Muscle of arm (tissue), 12 donors: ENCODE results near the gene CSH1. TPM values are rescaled to one million over a fixed set of nuclear protein-coding genes. Genes with fewer than 3 reads are reported as not detected.
"Not testable (repeated sequence)": the region's sequence is repeated elsewhere in the genome, so short reads cannot be mapped to it uniquely, and the experiment has no call there.

Experiments used
- DNase-seq: peaks from one replicate; pipeline ENCODE4 v3.0.0-alpha.2; 2013
- polyA plus RNA-seq, 12 donors: library from polyadenylated mRNA; unstranded; fragments of 120-200 nt; gene quantifications; one replicate each; pipeline ENCODE4 v1.2.1, GENCODE V29; 2013; ENCODE audit not compliant: insufficient read length in 12 of 12

The CSH1 gene
- polyA plus RNA-seq, 12 donors = 0.58 to 19.1 (median 7.0) TPM; not detected in 2

DNA sequence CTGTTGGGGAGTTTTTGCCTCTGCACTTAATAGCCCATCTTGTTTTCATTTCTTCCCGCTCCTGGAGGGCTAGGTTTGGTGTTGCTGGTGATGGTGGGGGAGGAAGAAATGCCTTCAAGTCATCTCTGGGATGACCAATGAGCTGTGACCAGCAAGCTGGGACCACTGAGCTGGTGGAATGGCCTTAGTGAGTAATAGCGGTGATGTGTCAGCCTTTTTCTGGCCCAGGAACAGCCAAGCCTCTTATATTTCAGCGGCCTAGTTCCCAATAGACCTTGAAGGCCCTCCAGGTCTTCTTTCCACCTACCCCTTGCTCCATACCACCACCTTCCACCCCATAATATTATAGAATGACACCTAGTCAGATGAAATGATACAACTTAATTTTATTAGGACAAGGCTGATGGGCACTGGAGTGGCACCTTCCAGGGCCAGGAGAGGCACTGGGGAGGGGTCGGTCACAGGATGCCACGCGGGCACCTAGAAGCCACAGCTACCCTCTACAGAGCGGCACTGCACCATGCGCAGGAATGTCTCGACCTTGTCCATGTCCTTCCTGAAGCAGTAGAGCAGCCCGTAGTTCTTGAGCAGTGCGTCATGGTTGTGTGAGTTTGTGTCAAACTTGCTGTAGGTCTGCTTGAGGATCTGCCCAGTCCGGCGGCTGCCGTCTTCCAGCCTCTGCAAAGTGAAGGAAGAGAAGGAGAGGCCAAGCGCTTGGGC, 24.6 kb downstream of the CSH1 start:
- not testable (repeated sequence) for DNase-seq

- not testable (repeated sequence) for DNase-seq
These were observed 26.1 kb downstream of the CSH1 start for GRCh38 chr17:63870292-63870665.

DNA sequence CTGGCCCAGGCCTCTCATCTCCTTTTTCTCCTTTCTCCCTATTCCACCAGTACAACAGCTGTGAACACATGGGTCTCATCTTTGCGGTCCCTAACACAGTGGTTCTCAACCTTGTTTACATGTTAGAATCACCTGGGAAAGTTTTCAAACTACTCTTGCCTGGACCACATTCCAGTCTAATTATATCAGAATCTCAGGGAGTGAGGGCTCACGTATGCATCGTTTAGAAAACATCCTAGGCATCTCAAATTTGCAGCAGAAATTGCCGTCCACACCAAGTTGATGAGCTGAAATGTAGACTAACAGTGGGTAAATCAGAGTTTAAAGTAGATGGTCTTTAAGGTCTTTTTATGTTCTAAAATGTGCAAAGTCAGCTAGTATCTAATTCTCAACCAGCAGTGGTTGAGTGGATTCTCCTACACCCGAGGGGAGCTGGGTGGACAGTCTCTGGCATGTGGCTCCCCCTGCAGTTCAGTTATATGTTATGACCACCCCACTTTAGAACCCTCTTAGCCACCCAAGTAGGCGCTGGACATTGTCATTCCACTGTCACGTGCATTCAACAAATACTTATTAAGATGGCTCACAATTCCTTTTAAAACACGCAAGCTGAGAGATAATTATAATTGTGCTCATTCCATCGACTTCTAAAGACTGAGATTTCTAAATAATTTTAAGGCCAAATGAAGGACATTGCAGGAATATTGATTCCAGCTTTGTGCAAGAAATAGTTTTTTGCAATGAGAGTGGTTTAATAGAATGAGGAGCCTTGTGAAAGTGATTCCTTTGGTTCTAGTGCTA, 26.7 kb downstream of the CSH1 start:
- not testable (repeated sequence) for DNase-seq

- not testable (repeated sequence) for DNase-seq
These were observed 29.7 kb downstream of the CSH1 start for GRCh38 chr17:63866625-63867024.

GRCh38 chr17:63859257-63859656, 37.1 kb downstream of the CSH1 start:
- no peak for DNase-seq

DNA sequence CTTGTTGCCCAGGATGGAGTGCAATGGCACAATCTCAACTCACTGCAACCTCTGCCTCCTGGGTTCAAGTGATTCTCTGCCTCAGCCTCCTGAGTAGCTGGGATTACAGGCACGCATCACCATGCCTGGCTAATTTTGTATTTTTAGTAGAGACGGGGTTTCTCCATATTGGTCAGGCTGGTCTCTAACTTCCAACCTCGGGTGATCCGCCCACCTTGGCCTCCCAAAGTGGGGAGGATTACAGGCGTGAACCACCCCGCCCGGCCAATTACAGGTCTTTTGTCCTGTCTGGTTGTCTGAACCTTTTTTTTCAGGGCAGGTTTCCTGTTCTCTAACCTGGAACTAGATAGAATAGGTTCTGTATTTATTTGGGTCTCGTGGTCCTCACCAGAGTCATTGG, 39.9 kb downstream of the CSH1 start:
- DNase-seq = not testable (repeated sequence)

GRCh38 chr17:63855185-63855584, 41.2 kb downstream of the CSH1 start:
- DNase-seq = no peak

DNA sequence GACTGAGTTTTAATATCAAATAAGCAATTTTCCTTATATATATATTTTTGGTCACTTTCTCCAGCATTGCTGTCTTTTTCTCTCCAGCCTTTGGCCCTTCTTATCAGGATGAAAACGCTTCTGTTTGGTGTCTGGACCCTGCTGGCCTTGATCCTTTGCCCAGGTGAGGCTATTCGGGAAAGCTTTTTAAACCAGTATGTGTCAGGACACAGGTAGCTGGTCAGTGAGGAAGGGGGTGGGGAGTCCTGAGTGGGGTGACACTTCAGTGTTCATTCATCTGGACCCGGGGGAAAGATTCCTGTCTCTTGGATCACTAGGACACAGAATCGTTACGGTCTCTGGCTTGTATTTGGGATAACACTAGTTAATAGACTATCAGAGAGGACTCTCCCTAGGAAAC, 41.7 kb downstream of the CSH1 start:
- no peak for DNase-seq

DNA sequence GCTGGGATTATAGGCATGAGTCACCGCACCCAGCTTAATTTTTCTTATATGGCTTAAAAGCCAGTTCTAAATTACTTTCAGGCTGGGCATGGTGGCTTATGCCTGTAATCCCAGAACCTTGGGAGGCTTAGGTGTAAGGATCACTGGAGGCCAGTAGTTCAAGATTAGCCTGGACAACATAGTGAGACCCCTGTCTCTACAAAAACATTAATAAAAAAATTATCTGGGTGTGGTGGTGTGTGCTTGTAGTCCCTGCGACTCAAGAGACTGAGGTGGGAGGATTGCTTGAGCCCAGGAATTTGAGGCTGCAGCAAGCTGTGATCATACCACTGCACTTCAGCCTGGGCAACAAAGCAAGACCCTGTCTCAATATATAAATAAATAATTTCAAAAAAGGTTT, 43.1 kb downstream of the CSH1 start:
- DNase-seq = no peak

DNA sequence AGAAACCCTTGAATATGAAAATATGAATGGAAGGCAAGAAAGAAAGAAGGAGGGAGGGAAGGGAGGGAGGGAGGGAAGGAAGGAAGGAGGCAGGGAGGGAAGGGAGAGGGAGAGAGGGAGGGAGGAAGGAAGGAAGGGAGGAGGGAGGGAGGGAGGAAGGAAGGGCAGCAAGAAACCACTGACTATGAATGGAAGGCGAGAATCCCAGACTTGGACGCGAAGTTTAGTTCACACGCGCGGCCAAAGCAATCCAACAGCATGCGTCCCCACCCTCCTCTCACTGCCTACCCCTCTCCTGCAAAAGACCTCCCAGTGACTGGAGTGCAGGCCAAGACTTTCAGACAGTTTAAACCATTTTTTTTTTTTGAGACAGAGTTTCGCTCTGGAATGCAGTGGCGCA, 46.0 kb downstream of the CSH1 start:
- no peak for DNase-seq

DNA sequence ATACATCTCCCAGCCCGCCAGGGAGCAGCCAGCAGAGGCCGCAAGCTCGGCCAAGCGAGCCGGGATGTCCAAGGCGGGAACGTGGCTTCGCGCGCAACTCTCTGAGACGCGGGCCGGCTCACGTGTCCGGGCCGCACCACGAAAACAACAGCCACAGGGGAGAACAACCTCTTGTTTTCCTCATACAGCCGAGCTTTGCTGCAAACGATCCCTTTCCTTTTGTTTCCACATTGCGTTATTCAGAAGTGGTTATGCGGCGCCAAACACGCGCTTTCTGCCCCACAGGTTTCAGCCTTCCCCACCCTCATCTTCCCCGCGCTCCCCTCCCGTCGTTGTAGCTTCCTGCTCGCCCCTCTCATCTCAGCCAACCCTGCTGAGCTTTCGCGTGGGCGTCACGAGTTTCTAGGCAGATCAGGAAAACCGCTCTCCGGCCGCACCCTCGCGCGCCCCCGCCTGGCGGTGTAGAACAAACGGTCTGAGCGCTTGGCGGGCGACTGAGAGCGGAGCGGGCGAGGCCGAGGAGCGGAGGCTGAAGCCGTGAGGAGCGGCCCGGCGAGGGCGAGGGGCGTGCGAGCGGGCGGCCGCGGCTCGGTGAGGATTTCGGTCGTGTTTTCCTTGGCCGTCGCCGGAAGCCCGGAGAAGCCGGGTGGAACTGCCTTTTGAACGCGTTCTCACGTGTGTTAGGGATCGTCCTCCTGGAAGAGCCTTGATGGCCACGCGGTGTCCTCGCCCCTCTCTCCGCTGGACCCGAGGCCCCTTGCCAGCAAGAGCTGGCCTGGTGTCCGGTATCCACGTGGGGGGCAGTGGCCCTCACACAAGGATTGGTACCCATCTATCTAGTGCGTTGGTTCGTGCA, 47.3 kb downstream of the CSH1 start:
- peak; percentile 91 for DNase-seq

DNA sequence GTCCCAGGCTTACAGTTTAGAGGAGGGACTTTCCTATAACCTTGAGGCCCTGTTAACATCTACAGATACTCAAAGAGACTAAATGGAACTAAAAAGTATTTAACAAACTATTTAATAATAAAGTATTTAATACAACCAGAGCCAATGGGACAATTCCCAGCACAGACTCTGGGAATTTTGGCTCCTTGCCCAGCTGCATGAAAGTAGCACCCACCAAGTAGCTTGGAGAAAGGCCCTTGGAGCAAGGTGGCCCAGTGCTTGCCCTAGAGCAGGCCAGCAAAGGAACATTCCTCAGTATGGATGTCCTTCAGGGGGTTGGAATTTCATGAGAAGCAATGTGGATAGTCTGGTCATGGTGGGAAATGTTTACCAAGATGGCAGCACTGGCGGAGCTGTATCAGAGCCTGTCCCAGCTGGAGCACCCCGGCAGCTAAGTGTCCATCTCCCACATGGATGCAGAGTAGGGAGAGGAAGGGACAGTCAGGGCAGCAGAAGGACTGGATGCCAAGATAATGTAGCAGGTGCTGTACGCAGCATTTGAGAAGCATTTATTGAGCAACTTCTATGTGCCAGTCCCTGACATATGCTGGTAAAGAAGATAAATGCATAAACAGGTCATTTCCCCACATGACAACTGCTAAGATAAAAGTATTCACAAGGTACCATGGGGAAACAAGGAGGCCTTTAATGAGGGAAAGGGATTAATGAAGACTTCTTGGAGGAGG, 48.7 kb downstream of the CSH1 start:
- no peak for DNase-seq

GRCh38 chr17:63845509-63845908, 50.9 kb downstream of the CSH1 start:
- DNase-seq = no peak

Other genes with a start within 250 kb of the CSH1 start
- gene LIMD2, start 196.4 kb downstream of the CSH1 start, polyA plus RNA-seq = 10 to 100 TPM in 3 of 12 donors, 1 to 10 TPM in 8, not detected in 1; 4.6 to 30.1 (median 7.8) TPM
- gene STRADA, start 154.8 kb downstream of the CSH1 start, polyA plus RNA-seq = 10 to 100 TPM in 11 of 12 donors, not detected in 1; 19.0 to 60.5 (median 27.1) TPM
- 10 to 100 TPM in 11 of 12 donors, not detected in 1; 43.8 to 73.2 (median 59.4) TPM for gene CCDC47, start 123.0 kb downstream of the CSH1 start, polyA plus RNA-seq
- 100 to 1,000 TPM in 9 of 12 donors, 10 to 100 TPM in 2, not detected in 1; 80.5 to 177 (median 109) TPM for gene DDX42, start 122.4 kb downstream of the CSH1 start, polyA plus RNA-seq
- 100 to 1,000 TPM in 10 of 12 donors, 10 to 100 TPM in 1, not detected in 1; 95.6 to 118 (median 109) TPM for gene PSMC5, start 69.1 kb downstream of the CSH1 start, polyA plus RNA-seq
- gene FTSJ3, start 68.9 kb downstream of the CSH1 start, polyA plus RNA-seq = 10 to 100 TPM in 11 of 12 donors, not detected in 1; 27.6 to 47.4 (median 32.6) TPM
- gene SMARCD2, start 53.9 kb downstream of the CSH1 start, polyA plus RNA-seq = 10 to 100 TPM in 11 of 12 donors, not detected in 1; 24.0 to 63.6 (median 27.1) TPM
- 1 to 10 TPM in 9 of 12 donors, under 1 TPM in 1, not detected in 2; 0.73 to 10.0 (median 3.1) TPM for gene CSH2, start 22.9 kb downstream of the CSH1 start, polyA plus RNA-seq
- not detected for gene GH2, start 14.6 kb downstream of the CSH1 start, polyA plus RNA-seq
- under 1 TPM in 4 of 12 donors, not detected in 8; 0.30 to 0.83 (median 0.61) TPM for gene CSHL1, start 14.7 kb upstream of the CSH1 start, polyA plus RNA-seq
- gene GH1, start 22.3 kb upstream of the CSH1 start, polyA plus RNA-seq = not detected
- gene CD79B, start 35.8 kb upstream of the CSH1 start, polyA plus RNA-seq = 1 to 10 TPM in 9 of 12 donors, under 1 TPM in 1, not detected in 2; 0.88 to 8.4 (median 2.2) TPM
- gene SCN4A, start 76.3 kb upstream of the CSH1 start, polyA plus RNA-seq = 10 to 100 TPM in 11 of 12 donors, not detected in 1; 13.9 to 53.0 (median 39.3) TPM
- gene PRR29, start 101.8 kb upstream of the CSH1 start, polyA plus RNA-seq = 1 to 10 TPM in 11 of 12 donors, not detected in 1; 1.7 to 5.4 (median 2.4) TPM
- 10 to 100 TPM in 11 of 12 donors, not detected in 1; 16.3 to 34.6 (median 24.8) TPM for gene ICAM2, start 124.1 kb upstream of the CSH1 start, polyA plus RNA-seq
- gene ERN1, start 233.6 kb upstream of the CSH1 start, polyA plus RNA-seq = 1 to 10 TPM in 11 of 12 donors, not detected in 1; 4.1 to 7.2 (median 5.0) TPM